GM23338 (cell line): ENCODE measurements around the gene PTPN6.

ENCODE experiments used
- CREB1 ChIP-seq: fragments of 250-450 bp; sonication (Bioruptor Pico); IDR thresholded peaks from 2 replicates; pipeline ENCODE4 v1.5.0; 2020; ENCODE audit warnings: low read depth, mild to moderate bottlenecking, moderate library complexity
- ETS1 ChIP-seq: IDR thresholded peaks from 2 replicates; pipeline ENCODE4 v1.6.1; 2016; ENCODE audit warnings: antibody characterized with exemption
- EZH2 ChIP-seq: fragments of 200-600 bp; sonication (generic); IDR thresholded peaks from one replicate; pipeline ENCODE4 v1.8.0; 2017; ENCODE audit warnings: antibody characterized with exemption, mild to moderate bottlenecking, low read depth; ENCODE audit not compliant: unreplicated experiment
- EZH2phosphoT487 ChIP-seq: fragments of 200-600 bp; sonication (generic); IDR thresholded peaks from one replicate; pipeline ENCODE4 v1.8.1; 2018; ENCODE audit warnings: antibody characterized with exemption; ENCODE audit not compliant: unreplicated experiment
- JUNB ChIP-seq: IDR thresholded peaks from one replicate; pipeline ENCODE4 v1.6.1; 2016; ENCODE audit warnings: antibody characterized with exemption; ENCODE audit not compliant: unreplicated experiment
- POLR2AphosphoS5 ChIP-seq: IDR thresholded peaks from 2 replicates; pipeline ENCODE4 v1.6.1; 2016; ENCODE audit warnings: antibody characterized with exemption, low read depth
- REST ChIP-seq: IDR thresholded peaks from one replicate; pipeline ENCODE4 v1.6.1; 2018; ENCODE audit warnings: antibody characterized with exemption; ENCODE audit not compliant: unreplicated experiment
- STAT1 ChIP-seq: IDR thresholded peaks from one replicate; pipeline ENCODE4 v1.6.1; 2016; ENCODE audit warnings: antibody characterized with exemption; ENCODE audit not compliant: unreplicated experiment
- TF ChIP-seq, protein P1 (sequence below), 2 experiments: fragments of 200-600 bp in 1 of 2; sonication (generic) in 1 of 2; conservative IDR thresholded peaks; 2 replicates each; pipeline versions ENCODE4 v1.5.1 to v1.6.1; 2016 to 2017; ENCODE audit warnings: antibody characterized with exemption in 2 of 2, low read depth in 2 of 2, mild to moderate bottlenecking in 2 of 2, moderate library complexity in 1 of 2
- TF ChIP-seq, protein P2 (sequence below): fragments of 250-450 bp; sonication (Bioruptor Pico); IDR thresholded peaks from 2 replicates; pipeline ENCODE4 v1.5.0; 2020; ENCODE audit warnings: mild to moderate bottlenecking, moderate library complexity

DNA sequence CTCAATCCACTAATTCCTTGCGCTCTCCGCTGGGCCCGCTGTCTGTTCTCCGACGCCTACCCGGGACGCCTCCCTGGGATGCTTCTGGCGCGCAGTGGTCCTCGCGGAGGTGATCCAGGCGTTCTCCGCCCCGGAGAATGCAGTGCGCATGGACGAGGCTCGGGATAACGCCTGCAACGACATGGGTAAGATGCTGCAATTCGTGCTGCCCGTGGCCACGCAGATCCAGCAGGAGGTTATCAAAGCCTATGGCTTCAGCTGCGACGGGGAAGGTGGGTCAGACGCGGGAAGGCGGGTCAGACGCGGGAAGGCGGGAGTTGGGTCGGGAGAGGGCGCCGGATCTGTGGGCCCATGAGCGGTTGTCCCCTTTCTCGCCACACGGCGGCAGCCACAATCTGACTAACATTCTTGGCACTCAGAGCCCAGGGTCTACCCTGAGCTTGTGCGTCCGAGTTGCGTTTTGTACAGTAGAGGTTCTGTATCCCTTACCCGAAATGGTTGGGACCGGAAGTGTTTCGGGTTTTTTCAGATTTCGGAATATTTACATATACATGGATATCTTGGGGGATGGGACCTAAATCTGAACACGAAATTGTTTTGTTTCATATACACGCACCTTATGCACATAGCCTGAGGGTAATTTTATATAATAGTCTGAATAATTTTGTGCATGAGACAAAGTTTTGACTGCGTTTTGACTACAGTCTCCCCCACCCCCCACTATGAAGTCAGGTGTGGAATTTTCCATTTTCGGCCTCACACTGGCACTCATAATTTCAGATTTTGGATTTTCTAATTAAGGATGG is 6.6 kb upstream of the PTPN6 start:
- no peak for TF ChIP-seq EZH2
- no peak for TF ChIP-seq REST
- TF ChIP-seq, protein P1, sequence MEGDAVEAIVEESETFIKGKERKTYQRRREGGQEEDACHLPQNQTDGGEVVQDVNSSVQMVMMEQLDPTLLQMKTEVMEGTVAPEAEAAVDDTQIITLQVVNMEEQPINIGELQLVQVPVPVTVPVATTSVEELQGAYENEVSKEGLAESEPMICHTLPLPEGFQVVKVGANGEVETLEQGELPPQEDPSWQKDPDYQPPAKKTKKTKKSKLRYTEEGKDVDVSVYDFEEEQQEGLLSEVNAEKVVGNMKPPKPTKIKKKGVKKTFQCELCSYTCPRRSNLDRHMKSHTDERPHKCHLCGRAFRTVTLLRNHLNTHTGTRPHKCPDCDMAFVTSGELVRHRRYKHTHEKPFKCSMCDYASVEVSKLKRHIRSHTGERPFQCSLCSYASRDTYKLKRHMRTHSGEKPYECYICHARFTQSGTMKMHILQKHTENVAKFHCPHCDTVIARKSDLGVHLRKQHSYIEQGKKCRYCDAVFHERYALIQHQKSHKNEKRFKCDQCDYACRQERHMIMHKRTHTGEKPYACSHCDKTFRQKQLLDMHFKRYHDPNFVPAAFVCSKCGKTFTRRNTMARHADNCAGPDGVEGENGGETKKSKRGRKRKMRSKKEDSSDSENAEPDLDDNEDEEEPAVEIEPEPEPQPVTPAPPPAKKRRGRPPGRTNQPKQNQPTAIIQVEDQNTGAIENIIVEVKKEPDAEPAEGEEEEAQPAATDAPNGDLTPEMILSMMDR (conservative IDR thresholded peaks at IDR 0.05; ENCODE audit: low read depth in 2 of 2): peak; percentile 62 to 93
- peak; percentile 49; the same call in 1 of the 2 replicates for TF ChIP-seq POLR2AphosphoS5
- no peak for TF ChIP-seq STAT1
- TF ChIP-seq EZH2phosphoT487: no peak
- TF ChIP-seq JUNB: no peak
- no peak for TF ChIP-seq ETS1
- TF ChIP-seq, protein P2, sequence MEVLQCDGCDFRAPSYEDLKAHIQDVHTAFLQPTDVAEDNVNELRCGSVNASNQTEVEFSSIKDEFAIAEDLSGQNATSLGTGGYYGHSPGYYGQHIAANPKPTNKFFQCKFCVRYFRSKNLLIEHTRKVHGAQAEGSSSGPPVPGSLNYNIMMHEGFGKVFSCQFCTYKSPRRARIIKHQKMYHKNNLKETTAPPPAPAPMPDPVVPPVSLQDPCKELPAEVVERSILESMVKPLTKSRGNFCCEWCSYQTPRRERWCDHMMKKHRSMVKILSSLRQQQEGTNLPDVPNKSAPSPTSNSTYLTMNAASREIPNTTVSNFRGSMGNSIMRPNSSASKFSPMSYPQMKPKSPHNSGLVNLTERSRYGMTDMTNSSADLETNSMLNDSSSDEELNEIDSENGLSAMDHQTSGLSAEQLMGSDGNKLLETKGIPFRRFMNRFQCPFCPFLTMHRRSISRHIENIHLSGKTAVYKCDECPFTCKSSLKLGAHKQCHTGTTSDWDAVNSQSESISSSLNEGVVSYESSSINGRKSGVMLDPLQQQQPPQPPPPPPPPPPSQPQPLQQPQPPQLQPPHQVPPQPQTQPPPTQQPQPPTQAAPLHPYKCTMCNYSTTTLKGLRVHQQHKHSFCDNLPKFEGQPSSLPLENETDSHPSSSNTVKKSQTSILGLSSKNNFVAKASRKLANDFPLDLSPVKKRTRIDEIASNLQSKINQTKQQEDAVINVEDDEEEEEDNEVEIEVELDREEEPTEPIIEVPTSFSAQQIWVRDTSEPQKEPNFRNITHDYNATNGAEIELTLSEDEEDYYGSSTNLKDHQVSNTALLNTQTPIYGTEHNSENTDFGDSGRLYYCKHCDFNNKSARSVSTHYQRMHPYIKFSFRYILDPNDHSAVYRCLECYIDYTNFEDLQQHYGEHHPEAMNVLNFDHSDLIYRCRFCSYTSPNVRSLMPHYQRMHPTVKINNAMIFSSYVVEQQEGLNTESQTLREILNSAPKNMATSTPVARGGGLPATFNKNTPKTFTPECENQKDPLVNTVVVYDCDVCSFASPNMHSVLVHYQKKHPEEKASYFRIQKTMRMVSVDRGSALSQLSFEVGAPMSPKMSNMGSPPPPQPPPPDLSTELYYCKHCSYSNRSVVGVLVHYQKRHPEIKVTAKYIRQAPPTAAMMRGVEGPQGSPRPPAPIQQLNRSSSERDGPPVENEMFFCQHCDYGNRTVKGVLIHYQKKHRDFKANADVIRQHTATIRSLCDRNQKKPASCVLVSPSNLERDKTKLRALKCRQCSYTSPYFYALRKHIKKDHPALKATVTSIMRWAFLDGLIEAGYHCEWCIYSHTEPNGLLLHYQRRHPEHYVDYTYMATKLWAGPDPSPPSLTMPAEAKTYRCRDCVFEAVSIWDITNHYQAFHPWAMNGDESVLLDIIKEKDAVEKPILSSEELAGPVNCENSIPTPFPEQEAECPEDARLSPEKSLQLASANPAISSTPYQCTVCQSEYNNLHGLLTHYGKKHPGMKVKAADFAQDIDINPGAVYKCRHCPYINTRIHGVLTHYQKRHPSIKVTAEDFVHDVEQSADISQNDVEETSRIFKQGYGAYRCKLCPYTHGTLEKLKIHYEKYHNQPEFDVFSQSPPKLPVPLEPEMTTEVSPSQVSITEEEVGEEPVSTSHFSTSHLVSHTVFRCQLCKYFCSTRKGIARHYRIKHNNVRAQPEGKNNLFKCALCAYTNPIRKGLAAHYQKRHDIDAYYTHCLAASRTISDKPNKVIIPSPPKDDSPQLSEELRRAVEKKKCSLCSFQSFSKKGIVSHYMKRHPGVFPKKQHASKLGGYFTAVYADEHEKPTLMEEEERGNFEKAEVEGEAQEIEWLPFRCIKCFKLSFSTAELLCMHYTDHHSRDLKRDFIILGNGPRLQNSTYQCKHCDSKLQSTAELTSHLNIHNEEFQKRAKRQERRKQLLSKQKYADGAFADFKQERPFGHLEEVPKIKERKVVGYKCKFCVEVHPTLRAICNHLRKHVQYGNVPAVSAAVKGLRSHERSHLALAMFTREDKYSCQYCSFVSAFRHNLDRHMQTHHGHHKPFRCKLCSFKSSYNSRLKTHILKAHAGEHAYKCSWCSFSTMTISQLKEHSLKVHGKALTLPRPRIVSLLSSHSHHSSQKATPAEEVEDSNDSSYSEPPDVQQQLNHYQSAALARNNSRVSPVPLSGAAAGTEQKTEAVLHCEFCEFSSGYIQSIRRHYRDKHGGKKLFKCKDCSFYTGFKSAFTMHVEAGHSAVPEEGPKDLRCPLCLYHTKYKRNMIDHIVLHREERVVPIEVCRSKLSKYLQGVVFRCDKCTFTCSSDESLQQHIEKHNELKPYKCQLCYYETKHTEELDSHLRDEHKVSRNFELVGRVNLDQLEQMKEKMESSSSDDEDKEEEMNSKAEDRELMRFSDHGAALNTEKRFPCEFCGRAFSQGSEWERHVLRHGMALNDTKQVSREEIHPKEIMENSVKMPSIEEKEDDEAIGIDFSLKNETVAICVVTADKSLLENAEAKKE (CRISPR knock-in tag): no peak
- TF ChIP-seq CREB1 (CRISPR knock-in tag): peak; percentile 65
